Measurements from ENCODE around the gene OR51M1.

Gene OR51M1

DNA sequence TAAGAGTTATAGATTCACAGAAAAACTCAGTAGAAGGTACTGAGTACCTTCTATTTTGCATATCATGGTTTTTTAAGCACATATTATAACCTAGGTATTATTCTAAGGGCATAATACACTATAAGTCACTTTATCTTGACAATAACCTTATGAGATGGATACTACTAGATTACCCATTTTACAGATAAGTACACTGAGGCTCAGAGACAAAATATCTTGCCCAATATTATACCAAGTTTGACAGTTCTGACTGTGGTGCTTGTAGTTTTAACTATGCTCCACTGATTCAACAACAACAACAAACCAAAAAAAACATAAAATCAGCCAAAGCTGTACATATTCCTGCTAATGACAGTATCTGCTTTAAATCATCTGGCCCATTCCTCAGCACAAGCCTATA is 10.5 kb downstream of the OR51M1 start:
- no peak for DNase-seq

DNA sequence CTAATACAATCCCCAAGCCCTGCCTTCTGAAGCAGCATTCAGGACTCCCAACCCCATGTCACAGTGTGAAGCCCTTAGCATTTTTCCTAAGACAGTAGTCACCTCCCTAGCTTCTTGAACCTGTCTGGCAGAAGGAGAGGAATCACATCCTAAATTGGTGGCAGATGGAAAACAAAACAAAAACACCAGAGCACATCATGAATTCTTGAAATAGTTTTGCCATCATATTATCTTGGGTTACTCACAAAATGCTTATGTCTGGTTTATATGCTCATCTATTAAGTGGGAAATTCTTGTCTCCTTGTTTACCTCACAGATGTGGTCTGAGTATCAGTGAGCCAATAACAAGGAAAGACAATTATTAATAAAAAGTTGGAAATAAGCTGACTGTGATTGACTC is 15.3 kb downstream of the OR51M1 start:
- DNase-seq = no peak

DNA sequence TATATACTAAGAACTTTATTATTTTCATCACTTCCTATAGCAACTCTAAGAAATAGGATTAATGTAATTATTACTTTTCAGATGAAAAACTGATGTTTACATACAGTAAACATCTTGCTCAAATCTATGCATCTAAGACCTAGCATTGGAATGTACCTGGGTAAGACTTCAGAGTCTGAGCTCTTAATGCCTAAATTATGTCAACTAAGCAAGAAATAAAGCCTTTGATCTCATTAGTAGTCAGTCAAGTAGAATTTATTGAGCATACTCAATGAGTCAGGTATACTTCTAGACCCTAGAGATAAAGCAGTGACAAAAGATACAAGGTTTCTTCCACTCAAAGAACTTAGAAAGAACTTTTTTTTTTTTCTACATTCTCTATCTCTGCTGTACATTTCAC is 21.6 kb downstream of the OR51M1 start:
- DNase-seq = no peak

DNA sequence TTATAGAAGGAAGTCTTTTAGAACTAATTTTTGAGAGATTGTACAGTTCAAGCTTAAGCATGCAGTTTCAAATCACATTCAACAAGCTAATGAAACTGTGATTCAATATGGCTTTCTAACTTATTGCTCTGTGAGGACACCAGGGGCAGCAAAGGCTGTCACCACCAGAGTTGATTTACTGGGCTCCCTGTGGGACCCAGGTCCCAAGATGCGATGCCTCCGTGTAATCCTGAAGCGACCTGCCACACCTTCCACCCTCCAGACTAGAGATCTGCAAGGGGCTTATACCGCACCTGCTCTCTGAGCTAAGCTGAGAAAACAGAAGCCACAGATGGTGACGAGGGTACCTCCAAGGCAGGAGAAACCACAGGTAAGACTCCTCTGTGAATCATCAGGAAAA is 37.4 kb downstream of the OR51M1 start:
- no peak for DNase-seq

DNA sequence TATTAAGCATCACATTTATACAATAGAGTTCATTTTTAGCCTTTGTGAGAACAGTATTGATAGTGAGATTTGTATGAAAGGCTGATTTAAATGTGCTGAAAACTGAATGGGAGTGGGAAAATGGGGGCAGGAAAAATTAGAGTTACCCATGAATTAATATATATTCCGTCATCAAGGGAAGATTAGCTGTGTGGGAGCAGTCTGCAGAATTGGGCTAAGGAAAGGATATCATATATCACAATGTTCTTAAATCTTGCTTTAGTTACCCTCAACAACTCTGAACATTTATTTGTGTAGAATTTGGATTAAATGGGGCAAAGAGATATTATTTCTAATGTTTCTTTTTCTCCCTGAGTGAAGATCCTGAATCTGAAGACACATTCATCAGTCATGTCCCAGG is 38.2 kb downstream of the OR51M1 start, which contains the start of gene OR51Q1:
Gene OR51Q1, plus strand, starts transcription at position 301 of the 400 bp plus-strand sequence. Its CDS starts 90 bp downstream, at position 391.
- no peak for DNase-seq

DNA sequence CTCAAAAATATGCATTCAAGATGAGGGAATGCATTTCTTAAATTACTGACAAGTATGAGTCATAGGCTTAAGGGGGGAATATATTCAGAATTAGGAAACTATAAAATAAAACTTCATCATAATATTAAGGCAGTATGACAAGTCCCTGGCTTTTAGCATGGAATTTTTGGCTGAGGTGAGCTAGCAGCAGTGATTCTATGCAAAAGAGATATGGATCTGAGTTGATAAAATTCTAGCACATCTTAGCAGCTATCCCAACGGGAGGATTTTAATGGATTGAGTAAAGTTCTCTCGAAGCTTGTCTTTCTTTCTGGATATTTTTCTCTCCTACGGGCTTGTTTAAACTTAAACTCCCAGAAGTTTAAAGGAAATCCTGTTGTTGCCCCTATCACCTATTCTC is 39.5 kb downstream of the OR51M1 start:
- no peak for DNase-seq

DNA sequence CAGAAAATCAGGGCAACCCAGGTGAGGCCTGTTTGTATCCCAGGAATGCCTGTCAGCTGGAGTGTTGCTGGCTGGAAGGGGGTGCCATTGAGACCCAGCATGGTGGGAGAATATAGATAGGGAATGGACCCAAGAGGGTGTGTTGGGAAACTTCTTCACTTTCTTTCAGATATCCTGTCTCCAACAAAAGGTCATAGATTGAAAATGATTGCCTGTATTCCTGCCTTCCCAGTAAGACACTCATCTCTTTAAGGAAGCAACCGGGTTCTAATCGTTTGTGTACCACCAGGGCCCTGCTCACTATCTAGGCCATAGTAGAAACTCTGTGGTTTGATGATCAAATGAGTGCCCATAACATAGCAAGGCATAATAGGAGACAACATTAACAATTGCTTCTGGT is 57.8 kb downstream of the OR51M1 start, which contains the start of gene OR51I1:
Gene OR51I1, minus strand, starts transcription at position 101 of the 400 bp plus-strand sequence. Its CDS starts 0 bp downstream, at position 101.
- no peak for DNase-seq

All from eye (tissue), 1 donor.